Right ventricle myocardium superior (tissue), 1 donor: ENCODE data around the gene PHF19. TPM values are rescaled to one million over a fixed set of nuclear protein-coding genes. Genes with fewer than 3 reads are reported as not detected.

Experiments
- ATAC-seq: fragments of 200-7000 bp; cut with Tn5 transposase; one replicate; pipeline ENCODE4 v1.9.1; 2020; ENCODE audit warnings: mild to moderate bottlenecking; ENCODE audit not compliant: poor library complexity
- DNase-seq: peaks from one replicate; pipeline ENCODE4 v3.0.0-alpha.2; 2020
- intact Hi-C: fragments of 100-400 bp; cut with DNase I; formaldehyde crosslinking; loops from one replicate; pipeline ENCODE4 v1.11.2; 2022
- total RNA-seq: library from RNA; stranded (reverse); fragmentation: NEBNext Ultra II Directional; extraction: Animal tissue kit (Norgen Biotek cat#: 25700); gene quantifications from one replicate; pipeline ENCODE4 v1.2.1, GENCODE V29; 2021
- donor health status: DM: no; HTN: yes; CAD: no; lungs with severe emphysema.

Gene PHF19
- total RNA-seq, 1 donor from 2014 or later: 11.9 TPM

DNA sequence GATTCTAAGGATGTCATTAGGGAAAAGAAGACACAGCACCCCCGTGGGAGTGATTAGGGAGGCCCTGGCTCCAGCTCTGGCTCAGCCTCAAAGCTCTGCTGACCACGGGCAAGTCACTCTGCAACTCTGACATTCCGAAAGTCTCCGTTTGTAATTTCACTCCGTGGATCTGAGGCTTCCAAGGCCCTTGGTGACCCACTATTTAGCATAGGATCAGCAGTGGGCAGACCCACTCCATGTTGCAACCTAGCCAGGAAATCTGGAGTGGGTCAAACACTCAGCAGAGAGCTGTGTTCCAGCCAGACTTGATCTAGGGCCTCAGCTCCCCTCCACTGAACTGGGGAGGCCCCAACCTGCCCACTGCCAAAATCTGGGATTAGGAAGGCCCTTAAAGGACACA lies 11.8 kb downstream of the PHF19 start:
- no peak for ATAC-seq
- no peak for DNase-seq
- intact Hi-C loops: no loop called here

DNA sequence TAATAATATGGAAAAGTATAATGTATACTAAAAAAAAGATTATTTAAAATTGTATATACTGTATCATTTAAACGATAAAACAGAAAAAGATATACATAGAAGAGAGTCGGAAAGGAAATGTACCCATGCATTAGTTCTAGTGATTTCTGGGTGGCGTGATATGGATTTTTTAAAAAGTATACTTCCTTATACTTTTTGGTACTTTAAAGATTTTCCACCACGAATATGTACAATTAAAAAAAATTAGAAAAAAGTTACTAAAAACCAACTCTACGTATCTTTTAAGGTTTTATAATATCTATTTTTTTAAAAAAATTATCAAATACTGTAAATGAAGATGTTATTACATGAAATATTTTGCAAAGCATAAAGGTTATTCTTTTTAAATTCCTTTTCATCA lies 12.3 kb downstream of the PHF19 start:
- intact Hi-C loops: no loop called here
- ATAC-seq: no peak

GRCh38 chr9:120863833-120864232 lies 13.2 kb downstream of the PHF19 start:
- intact Hi-C loops: no loop called here

More for the DNA sequence above, 12.3 kb downstream of the PHF19 start:
- DNase-seq: no peak

GRCh38 chr9:120862452-120862851 lies 14.5 kb downstream of the PHF19 start:
- intact Hi-C loops: no loop called here
- no peak for ATAC-seq
- no peak for DNase-seq

More at GRCh38 chr9:120863833-120864232, 13.2 kb downstream of the PHF19 start:
- DNase-seq (no peak), ATAC-seq (no peak)

DNA sequence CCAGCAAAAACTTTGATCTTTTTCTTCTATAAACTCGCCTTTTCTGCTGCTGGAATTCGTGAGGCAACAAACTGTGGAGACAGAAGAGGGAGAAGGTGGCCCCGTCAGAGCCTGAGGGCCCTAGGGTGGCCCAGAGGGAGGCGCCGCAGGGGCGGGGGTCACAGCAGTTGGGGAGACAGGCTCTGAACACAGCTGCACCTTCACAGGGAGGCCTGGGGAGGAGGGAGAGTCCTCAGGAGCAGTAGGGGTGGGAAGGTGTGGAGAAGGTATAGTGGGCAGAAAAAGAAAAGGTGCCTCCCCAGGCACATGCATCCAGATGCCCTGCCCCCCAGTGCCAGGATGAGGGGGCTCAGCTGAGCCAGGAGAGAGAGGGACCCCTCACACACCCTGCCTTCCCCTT lies 15.1 kb downstream of the PHF19 start:
- intact Hi-C loops: no loop called here
- DNase-seq (no peak), ATAC-seq (no peak)

DNA sequence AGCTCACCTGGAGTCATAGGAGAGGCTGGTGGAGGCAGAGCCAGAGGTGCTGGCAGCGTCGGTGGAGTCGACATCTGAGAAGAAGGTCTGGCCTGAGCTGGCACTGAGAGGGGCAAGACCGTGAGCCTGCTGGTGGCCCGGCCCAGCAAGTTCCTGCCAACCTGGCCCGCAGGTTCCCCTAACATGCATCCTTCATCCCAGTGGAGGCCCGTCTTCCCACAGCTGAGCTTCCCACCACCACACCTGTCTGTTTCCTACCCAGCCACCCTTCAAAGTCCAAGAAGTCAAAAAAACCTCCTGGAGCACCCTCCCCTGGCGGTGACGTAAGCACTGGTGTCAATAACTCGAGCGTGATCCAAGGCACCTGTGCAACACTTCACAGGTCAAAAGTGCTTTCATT lies 16.9 kb downstream of the PHF19 start:
- no peak for ATAC-seq
- no peak for DNase-seq
- intact Hi-C loops: no loop called here

- DNase-seq: no peak
- intact Hi-C loops: no loop called here
- no peak for ATAC-seq
Observed at GRCh38 chr9:120859361-120859760, 17.6 kb downstream of the PHF19 start.

DNA sequence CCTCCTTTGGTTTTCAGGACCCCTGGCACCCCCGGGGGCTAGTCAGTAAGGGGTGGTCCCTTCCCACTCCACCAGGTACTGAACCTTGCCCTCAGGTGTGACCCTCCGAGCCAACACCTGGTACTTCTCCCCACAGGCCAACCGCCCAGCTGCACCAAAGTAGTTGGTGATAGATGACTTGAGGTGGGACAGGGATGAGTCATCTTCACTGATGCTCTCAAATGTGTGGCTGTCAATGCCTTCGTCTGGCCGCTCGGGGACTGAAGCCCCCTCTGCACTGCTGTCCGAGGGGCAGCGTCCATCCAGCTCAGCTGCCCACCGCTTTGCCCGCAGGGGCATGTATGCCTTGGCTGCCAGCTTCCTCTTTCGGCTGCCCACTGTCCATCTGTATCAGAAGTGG lies 19.1 kb downstream of the PHF19 start:
- no peak for ATAC-seq
- intact Hi-C loops: no loop called here
- DNase-seq: no peak

GRCh38 chr9:120857481-120857880 lies 19.5 kb downstream of the PHF19 start:
- DNase-seq: no peak
- peak; percentile 70 for ATAC-seq
- intact Hi-C loops: no loop called here

DNA sequence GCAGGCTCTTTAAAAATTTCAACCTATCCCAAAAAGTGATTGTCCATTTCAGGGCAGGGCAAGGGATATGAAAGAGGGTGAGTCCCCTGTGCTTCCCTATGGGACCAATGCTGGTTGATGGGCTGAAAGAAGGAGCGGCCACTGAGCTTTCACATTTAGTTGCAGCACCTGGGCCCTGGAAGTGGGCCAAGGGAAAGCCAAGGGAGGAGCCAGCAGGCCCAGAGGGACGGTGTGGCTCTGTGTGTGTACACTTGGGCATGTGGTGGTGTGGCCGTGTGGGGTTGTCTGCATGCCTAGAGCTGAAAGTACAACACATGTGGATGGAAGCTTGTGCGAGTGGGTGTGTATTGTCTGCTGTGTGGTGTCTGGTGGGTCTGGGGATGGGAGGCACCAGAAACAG lies 20.3 kb downstream of the PHF19 start:
- peak; percentile 18 for ATAC-seq
- no peak for DNase-seq
- intact Hi-C loops: no loop called here

DNA sequence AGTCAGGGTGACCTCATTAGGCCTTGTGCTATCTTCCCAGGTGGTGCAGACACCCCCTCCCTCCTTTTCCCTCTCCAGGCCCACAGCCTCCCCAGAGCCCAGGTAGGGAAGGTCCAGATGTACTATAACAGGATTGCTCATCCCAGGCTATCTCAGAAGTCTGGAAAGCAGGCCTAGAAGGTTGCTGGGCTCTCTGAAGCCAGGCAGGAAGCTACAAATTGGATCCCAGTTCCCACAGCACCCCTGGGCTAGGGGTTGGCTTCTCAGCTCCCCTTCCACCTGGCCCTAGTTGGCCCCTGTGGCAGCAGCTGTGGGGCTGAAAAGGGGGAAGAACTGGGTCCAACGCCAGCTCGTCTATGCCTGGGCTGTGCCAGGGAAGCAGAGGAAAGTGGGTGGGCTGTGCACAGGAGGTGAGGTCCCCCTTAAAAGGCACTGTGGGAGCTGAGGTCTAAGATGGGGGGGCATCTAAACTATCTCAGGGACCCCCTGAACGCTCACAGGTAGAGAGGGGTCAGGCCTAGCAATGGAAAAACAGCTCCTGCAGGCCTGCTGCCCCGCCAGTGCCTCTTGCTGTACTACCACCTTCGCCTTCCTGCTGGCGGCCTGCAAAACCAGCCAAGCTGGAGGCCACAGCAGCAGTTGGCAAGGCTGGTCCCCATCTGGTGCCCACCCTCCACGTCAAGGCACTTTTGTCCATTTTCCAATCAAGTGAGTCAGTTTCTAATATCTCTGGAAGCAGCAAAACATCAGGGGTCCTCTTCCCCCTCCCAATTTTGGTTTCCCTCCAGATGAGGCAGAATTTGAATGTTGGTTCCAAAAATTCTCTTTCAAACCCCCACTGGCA lies 20.9 kb downstream of the PHF19 start:
- intact Hi-C loops: no loop called here
- DNase-seq (no peak), ATAC-seq (no peak)

- intact Hi-C loops: no loop called here
- ATAC-seq (no peak), DNase-seq (no peak)
Observed at GRCh38 chr9:120854596-120855327, 22.2 kb downstream of the PHF19 start.

GRCh38 chr9:120853198-120853597 lies 23.8 kb downstream of the PHF19 start:
- no peak for ATAC-seq
- intact Hi-C loops: no loop called here
- DNase-seq: no peak

DNA sequence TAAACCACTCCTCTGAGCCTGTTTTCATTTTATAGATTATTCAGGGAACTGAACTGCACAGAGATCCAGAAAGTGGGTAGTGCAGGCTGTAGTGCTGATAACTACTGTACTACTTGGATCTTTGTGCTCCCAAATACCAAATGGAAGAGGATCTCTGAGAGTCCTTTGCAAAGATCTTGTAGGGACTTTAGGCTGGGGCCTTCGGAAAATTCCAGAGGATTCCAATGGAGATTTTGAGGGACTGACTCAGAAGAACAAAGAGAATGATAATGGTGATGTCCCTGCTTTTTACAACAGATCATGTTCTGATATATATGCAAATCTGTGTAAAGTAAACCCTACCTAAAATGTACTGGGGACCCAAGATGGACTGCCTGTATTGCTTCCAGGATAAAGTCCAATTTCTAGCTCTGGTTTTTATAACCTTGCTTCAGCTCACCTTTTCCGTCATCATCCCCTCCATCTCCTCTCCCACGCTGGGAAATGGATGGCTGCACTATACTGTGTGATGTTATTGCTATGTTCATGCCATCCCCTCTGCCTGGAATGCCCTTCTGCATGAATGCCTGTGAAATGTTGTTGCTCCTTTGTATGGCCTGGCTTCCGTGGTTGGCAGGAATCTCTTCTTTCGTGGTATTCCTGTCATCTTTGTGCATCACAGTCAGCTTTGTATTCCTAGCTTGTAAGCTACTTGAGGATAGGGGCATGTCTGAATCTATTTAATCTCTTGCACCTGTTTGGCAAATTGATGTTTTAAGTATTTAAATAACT lies 24.6 kb downstream of the PHF19 start:
- intact Hi-C loops: no loop called here
- ATAC-seq (no peak), DNase-seq (no peak)

GRCh38 chr9:120851449-120851848 lies 25.5 kb downstream of the PHF19 start:
- intact Hi-C loops: no loop called here
- no peak for ATAC-seq
- no peak for DNase-seq

GRCh38 chr9:120850315-120850714 lies 26.7 kb downstream of the PHF19 start:
- DNase-seq (no peak), ATAC-seq (no peak)
- intact Hi-C loops: no loop called here

DNA sequence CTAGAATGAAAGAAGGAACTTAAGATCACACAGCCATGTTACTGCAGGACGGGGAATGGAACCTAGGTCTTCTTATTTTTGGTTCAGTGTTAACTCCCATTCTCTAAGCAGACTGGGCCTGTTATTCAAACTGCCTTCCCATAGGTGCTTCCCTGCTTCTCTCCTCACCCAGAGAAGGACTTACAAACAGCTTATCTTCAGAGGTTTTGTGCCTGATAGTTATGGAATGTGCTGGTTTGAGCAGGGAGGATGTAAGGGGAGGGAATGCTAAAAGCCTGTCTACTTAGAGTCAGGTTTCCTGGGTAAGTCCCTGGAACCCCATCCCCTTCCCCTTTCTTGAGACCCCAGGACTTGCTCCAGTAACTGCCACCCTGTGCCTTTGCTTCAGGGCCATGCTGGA lies 30.1 kb downstream of the PHF19 start:
- ATAC-seq: no peak
- intact Hi-C loops: no loop called here
- DNase-seq: no peak

GRCh38 chr9:120846251-120846889 lies 30.6 kb downstream of the PHF19 start:
- DNase-seq: no peak
- ATAC-seq: no peak
- intact Hi-C loops: no loop called here

DNA sequence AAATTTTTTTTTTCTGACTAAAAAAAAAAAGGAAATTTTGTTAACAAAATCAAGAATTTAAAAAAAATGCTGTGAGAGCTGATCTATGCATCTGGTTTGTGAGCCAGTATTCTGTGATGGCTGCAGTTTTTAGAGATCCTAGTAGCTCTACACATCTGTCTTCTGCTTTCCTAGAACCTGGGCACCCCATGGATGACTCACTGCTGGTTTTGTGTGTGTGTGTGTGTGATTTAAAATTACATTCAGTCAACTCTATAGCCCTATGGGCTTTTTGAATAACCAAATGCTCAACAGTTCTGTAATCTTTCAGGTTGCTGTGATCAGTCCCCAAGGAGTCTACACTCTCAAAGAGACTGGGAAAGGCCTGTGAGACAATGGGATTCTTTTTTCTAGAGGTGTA lies 31.7 kb downstream of the PHF19 start:
- ATAC-seq: no peak
- intact Hi-C loops: no loop called here
- no peak for DNase-seq
